H1 (cell line): ENCODE measurements around the gene NTN1. TPM values are rescaled to one million over a fixed set of nuclear protein-coding genes. Genes with fewer than 3 reads are reported as not detected.

ENCODE experiments used
- BCL11A ChIP-seq, 2 experiments: IDR thresholded peaks; one replicate each; pipeline ENCODE4 v1.6.1; 2011; ENCODE audit warnings: low read depth in 2 of 2, low read length in 2 of 2, mild to moderate bottlenecking in 2 of 2
- CHD1 ChIP-seq: IDR thresholded peaks from 2 replicates; pipeline ENCODE4 v1.6.1; 2012; ENCODE audit warnings: low read depth, low read length, improper control_type of control experiment
- POLR2AphosphoS5 ChIP-seq: IDR thresholded peaks from 2 replicates; pipeline ENCODE4 v1.6.1; 2011; ENCODE audit warnings: low read depth, low read length
- POU5F1 ChIP-seq: IDR thresholded peaks from 2 replicates; pipeline ENCODE4 v1.6.1; 2011; ENCODE audit warnings: low read depth, mild to moderate bottlenecking, low read length, moderate library complexity
- SRF ChIP-seq: IDR thresholded peaks from 2 replicates; pipeline ENCODE4 v1.6.1; 2011; ENCODE audit warnings: mild to moderate bottlenecking, low read depth, low read length, moderate library complexity
- TBP ChIP-seq: IDR thresholded peaks from 2 replicates; pipeline ENCODE4 v1.6.1; 2011; ENCODE audit warnings: low read depth, low read length, improper control_type of control experiment
- TEAD4 ChIP-seq: IDR thresholded peaks from 2 replicates; pipeline ENCODE4 v1.6.1; 2012; ENCODE audit warnings: low read depth, low read length, inconsistent platforms, mixed read lengths
- polyA plus RNA-seq, 7 experiments: library from polyadenylated mRNA; depleted of rRNA in 3 of 7; stranded (reverse) in 5 of 7; unstranded in 2 of 7; fragments of >200 nt in 5 of 7; fragments of 200-250 nt in 2 of 7; gene quantifications; 1 replicate in 5 of 7; 2 replicates in 1 of 7; 4 replicates in 1 of 7; pipeline versions ENCODE4 v1.2.1 to v1.2.3, GENCODE V29; 2011 to 2013; ENCODE audit warnings: missing spikeins in 2 of 7, mixed read lengths in 2 of 7
- total RNA-seq: library from RNA; stranded (reverse); fragmentation: NEBNext Ultra II Directional; extraction: Animal tissue kit (Norgen Biotek cat#: 25700); gene quantifications from 2 replicates; pipeline ENCODE4 v1.2.1, GENCODE V29; 2021

NTN1 gene
- total and polyA plus RNA-seq, 2 of the 8 experiments (the other 6 are each of a cell fraction or from before 2014, with no cell fraction given), result 2.0 to 2.3 TPM

DNA sequence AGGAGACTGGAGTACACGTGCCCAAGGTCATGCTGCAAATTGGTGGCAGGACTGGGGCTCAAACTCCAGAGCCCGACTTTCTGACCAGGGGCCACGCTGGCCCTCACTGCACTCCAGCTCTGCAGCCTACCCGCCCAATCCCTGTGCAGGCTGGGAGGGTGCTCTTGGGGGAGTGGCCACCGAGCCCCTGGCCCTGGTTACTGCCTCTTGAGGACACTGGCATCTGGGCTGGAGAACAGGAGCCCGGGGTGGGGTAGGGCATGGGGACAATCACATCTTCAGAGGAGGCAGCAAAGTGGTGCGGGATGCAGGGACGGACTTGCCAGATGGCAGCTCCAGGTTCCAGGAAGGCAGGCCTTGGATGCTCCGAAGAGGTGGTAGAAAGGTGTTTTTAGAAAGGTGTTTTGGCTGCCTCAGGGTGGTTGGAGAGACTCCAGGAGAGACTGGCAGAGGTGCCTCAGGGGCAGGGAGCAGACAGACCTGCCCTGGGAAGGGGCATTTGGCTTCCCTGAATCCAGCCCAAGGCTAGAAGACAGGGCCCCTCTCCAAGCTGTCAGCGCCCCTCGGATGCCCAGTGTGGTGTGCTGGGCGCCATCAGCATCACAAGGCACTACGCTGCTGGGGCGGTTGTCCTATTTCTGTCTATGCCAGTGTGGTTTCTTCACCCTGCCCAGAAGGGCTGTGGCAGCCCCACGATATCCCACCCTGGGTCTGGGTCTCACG, 220.6 kb downstream of the NTN1 start (continued):
- TF ChIP-seq POLR2AphosphoS5 (no peak), SRF (no peak), CHD1 (no peak), TBP (no peak), TEAD4 (no peak), BCL11A (IDR thresholded peaks at IDR 0.05; ENCODE audit: low read depth in 2 of 2, low read length in 2 of 2) (no peak), POU5F1 (no peak)
